GM12878 (cell line): ENCODE measurements around the gene NHSL2. TPM values are rescaled to one million over a fixed set of nuclear protein-coding genes. Genes with fewer than 3 reads are reported as not detected.

Experiments
- REST ChIP-seq: IDR thresholded peaks from 2 replicates; pipeline ENCODE4 v1.6.1; 2012; ENCODE audit warnings: mild to moderate bottlenecking, low read depth, low read length
- ZBTB40 ChIP-seq: fragments of 450-650 bp; IDR thresholded peaks from 2 replicates; pipeline ENCODE4 v1.6.1; 2016; ENCODE audit warnings: mild to moderate bottlenecking, moderate library complexity, borderline replicate concordance
- polyA plus RNA-seq, 11 experiments: library from polyadenylated mRNA; depleted of rRNA in 4 of 11; unstranded in 6 of 11; stranded (reverse) in 5 of 11; fragments of >200 nt; fragmentation: Nextera tagmentation in 4 of 11; fragmentation: Illumina TruSeq in 1 of 11; extraction: Ambion mirVana in 4 of 11; extraction: Trizol in 1 of 11; gene quantifications; 1 replicate in 1 of 11; 2 replicates in 10 of 11; pipeline versions ENCODE4 v1.2.1 to v1.2.3, GENCODE V29; 2011 to 2016; ENCODE audit warnings: inconsistent platforms in 2 of 11, missing spikeins in 2 of 11, low read depth in 1 of 11
- total RNA-seq, 4 experiments: library from RNA; depleted of rRNA in 3 of 4; stranded (reverse); fragments of >200 nt in 3 of 4; fragmentation: Illumina TruSeq in 1 of 4; extraction: Trizol in 1 of 4; gene quantifications; 2 replicates each; pipeline versions ENCODE4 v1.2.1 to v1.2.3, GENCODE V29; 2013 to 2021

The NHSL2 gene
- total and polyA plus RNA-seq, 10 of the 15 experiments (the other 5 are each of a cell fraction or from before 2014, with no cell fraction given), result 0.05 to 0.53 (median 0.07) TPM; not detected in 2

- no peak for TF ChIP-seq ZBTB40
- TF ChIP-seq REST, result no peak
Observed at GRCh38 chrX:72141372-72142004, 230.8 kb downstream of the NHSL2 start (continued).
